ENCODE results near the gene PTPN1.

The PTPN1 gene

GRCh38 chr20:50514750-50515149 is 4.6 kb downstream of the PTPN1 start:
- DNase-seq = no peak

- no peak for DNase-seq
Measured at GRCh38 chr20:50515471-50516106, 5.4 kb downstream of the PTPN1 start.

- no peak for DNase-seq
Measured at GRCh38 chr20:50516180-50516934, 6.2 kb downstream of the PTPN1 start.

- no peak for DNase-seq
Measured at GRCh38 chr20:50516935-50517816, 7.0 kb downstream of the PTPN1 start.

- no peak for DNase-seq
Measured at GRCh38 chr20:50517817-50518154, 7.6 kb downstream of the PTPN1 start.

- no peak for DNase-seq
Measured at GRCh38 chr20:50518270-50518721, 8.1 kb downstream of the PTPN1 start.

- no peak for DNase-seq
Measured at GRCh38 chr20:50519036-50519762, 9.0 kb downstream of the PTPN1 start.

- DNase-seq = no peak
Measured at GRCh38 chr20:50520222-50520880, 10.2 kb downstream of the PTPN1 start.

- no peak for DNase-seq
Measured at GRCh38 chr20:50521221-50522052, 11.3 kb downstream of the PTPN1 start.

GRCh38 chr20:50522053-50522674 is 12.0 kb downstream of the PTPN1 start:
- DNase-seq = no peak

- DNase-seq = no peak
Measured at GRCh38 chr20:50523552-50524167, 13.5 kb downstream of the PTPN1 start.

GRCh38 chr20:50525681-50526080 is 15.5 kb downstream of the PTPN1 start:
- DNase-seq = no peak

GRCh38 chr20:50526403-50526989 is 16.3 kb downstream of the PTPN1 start:
- no peak for DNase-seq

- DNase-seq = no peak
Measured at GRCh38 chr20:50527068-50527605, 17.0 kb downstream of the PTPN1 start.

- DNase-seq = no peak
Measured at GRCh38 chr20:50528129-50528528, 17.9 kb downstream of the PTPN1 start.

- DNase-seq = no peak
Measured at GRCh38 chr20:50528804-50529351, 18.7 kb downstream of the PTPN1 start.

- DNase-seq = no peak
Measured at GRCh38 chr20:50532221-50532620, 22.0 kb downstream of the PTPN1 start.

- DNase-seq = no peak
Measured at GRCh38 chr20:50533061-50533460, 22.9 kb downstream of the PTPN1 start.

- no peak for DNase-seq
Measured at GRCh38 chr20:50533464-50533863, 23.3 kb downstream of the PTPN1 start.

Measured in RPMI8226 (cell line).